GM12874 (cell line): ENCODE results near the gene DUSP15.

Experiments
- TF ChIP-seq, protein P1 (sequence below): IDR thresholded peaks from 2 replicates; pipeline ENCODE4 v1.5.1; 2011; ENCODE audit warnings: low read depth, mild to moderate bottlenecking, control low read depth, low read length, moderate library complexity; ENCODE audit not compliant: insufficient read depth

DUSP15 gene

GRCh38 chr20:31856516-31856915 is 13.8 kb downstream of the DUSP15 start:
- TF ChIP-seq, protein P1, sequence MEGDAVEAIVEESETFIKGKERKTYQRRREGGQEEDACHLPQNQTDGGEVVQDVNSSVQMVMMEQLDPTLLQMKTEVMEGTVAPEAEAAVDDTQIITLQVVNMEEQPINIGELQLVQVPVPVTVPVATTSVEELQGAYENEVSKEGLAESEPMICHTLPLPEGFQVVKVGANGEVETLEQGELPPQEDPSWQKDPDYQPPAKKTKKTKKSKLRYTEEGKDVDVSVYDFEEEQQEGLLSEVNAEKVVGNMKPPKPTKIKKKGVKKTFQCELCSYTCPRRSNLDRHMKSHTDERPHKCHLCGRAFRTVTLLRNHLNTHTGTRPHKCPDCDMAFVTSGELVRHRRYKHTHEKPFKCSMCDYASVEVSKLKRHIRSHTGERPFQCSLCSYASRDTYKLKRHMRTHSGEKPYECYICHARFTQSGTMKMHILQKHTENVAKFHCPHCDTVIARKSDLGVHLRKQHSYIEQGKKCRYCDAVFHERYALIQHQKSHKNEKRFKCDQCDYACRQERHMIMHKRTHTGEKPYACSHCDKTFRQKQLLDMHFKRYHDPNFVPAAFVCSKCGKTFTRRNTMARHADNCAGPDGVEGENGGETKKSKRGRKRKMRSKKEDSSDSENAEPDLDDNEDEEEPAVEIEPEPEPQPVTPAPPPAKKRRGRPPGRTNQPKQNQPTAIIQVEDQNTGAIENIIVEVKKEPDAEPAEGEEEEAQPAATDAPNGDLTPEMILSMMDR: no peak

GRCh38 chr20:31853481-31853880 is 16.8 kb downstream of the DUSP15 start:
- TF ChIP-seq, protein P1: no peak

DNA sequence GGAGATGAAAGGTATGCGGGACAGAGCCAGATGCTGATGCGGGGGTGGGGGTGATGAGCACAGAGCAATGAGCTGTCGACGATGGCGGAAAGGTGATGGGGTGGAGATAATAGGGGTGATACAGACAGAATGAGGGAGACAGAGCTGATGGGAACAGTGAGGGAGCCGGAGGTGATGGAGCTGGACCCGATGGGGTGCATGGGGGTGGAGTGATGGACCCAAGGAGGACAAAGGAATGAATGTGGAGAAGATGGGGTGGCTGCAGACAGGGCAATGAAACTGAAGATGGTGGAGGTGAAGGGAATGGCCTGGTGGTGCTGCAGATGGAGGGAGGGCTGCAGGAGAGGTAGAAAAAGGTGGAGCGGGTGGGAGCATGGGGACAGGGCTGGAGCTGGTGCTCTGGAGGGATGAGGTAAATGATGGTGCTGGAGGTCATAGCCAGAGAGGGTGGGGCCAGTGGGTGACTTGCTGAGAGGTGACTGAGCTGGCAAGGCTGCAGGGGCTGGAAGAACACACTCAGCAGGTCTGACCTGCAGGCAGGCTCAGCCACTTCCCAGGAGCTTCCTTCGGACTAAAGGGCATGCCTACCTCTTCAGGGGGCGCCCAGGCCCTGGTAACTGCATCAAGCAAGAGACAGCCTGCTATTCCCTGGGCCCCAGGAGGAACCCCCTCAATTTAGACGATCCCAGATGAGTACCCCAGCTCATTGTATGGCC is 18.9 kb downstream of the DUSP15 start:
- TF ChIP-seq, protein P1: no peak

DNA sequence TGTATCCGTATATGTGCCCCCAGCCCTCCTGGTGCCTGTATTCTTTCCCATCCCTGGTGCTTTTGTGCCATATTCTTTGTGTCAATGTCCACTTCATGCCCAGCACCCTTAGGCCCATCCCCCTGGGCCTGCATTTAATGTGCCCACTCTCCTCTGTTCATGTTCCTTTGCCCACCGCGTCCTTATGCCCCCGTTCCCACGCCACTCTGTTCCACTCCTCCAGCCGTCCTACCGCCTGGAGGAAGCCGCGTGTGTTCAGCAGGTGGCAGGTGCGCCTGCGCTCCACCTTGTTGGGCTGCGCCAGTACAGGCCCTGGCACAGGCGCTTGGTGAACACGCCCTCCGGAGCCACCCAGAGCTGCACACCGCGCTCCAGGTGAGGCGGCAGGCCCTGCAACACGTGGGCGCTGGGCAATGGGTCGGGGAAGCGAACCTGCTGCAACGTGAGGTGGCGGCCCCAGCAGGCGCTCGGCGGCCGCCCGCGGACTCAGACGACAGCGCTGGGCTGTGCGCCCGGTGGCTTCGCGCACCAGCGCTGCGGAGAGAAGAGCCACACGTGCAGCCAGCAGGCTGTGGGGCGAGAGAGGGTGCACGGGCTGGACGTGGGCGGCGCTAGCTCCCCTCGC is 20.9 kb downstream of the DUSP15 start:
- TF ChIP-seq, protein P1: no peak

DNA sequence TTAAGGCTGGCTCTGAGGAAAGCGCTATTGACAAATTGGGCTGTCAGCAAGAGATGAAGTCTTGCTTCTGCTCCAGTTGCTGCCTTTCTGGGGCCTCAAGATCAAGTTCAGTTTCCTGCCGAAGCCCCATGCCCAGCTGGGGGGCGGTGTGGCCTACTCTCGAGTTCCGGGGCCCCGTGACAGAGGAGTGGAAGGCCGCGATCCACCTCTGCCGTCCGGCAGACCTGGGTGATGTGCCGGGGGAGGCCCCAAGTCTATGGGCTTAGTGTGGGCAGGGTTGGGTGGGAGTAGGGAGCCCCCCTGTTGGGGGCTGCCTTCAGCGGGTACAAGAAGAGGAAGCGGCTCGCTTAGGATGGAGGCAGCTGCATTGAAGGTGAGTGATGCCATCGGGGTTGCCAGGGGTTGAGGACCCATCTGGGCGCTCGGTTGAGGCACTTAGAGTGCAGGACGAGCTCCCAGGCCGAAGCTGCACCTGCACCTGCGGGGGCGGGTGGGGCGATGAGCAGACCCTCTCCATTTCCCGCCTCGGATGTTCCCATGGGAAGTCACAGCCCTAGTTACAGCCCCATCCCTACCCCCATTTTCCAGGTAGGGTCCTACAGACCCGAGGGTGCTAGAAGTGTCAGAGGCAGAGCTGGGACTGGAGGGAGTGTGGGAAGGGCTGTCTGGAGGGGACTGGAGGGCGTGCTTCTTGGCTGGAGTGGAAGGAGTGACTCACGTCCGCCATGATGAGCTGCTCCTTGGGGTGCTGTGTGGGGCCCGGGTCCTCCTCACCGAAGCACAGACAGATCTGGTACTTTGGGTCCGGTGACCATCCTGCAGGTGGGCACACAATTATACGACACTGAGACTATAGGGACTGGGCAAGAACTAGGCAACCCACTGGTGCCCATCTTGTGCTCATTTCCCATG is 22.0 kb downstream of the DUSP15 start:
- TF ChIP-seq, protein P1: no peak

GRCh38 chr20:31846793-31847138 is 23.6 kb downstream of the DUSP15 start:
- TF ChIP-seq, protein P1: no peak

GRCh38 chr20:31845300-31845863 is 24.9 kb downstream of the DUSP15 start, which contains the start of gene FOXS1:
TSS of gene FOXS1 (minus strand) at chr20:31845604. CDS start at chr20:31845542, 62 bp downstream.
- TF ChIP-seq, protein P1: no peak
